HepG2 (cell line): Measurements from ENCODE around the gene ELOVL6. TPM values are rescaled to one million over a fixed set of nuclear protein-coding genes. Genes with fewer than 3 reads are reported as not detected.

ENCODE experiments used
- HOXA9 ChIP-seq: sonication (generic); formaldehyde crosslinking; IDR thresholded peaks from 2 replicates; pipeline ENCODE4 v1.8.1; 2022; ENCODE audit warnings: missing genetic modification reagents, mild to moderate bottlenecking, moderate library complexity, borderline replicate concordance
- HOXD1 ChIP-seq: sonication (generic); formaldehyde crosslinking; IDR thresholded peaks from 2 replicates; pipeline ENCODE4 v1.5.0; 2020; ENCODE audit warnings: missing genetic modification reagents
- LCORL ChIP-seq, 2 experiments: fragments of 450-650 bp in 1 of 2; sonication (generic) in 1 of 2; formaldehyde crosslinking in 1 of 2; IDR thresholded peaks; 2 replicates each; pipeline versions ENCODE4 v1.5.0 to v1.6.1; 2017 to 2020; ENCODE audit warnings: antibody characterized with exemption in 1 of 2, missing genetic modification reagents in 1 of 2
- MTF2 ChIP-seq: sonication (generic); formaldehyde crosslinking; IDR thresholded peaks from 2 replicates; pipeline ENCODE4 v1.5.0; 2020; ENCODE audit warnings: missing genetic modification reagents, borderline replicate concordance
- PHF20 ChIP-seq: sonication (generic); formaldehyde crosslinking; IDR thresholded peaks from 2 replicates; pipeline ENCODE4 v1.5.0; 2020; ENCODE audit warnings: mild to moderate bottlenecking, missing genetic modification reagents
- RERE ChIP-seq: IDR thresholded peaks from 2 replicates; pipeline ENCODE4 v1.6.1; 2016; ENCODE audit warnings: low read depth, missing genetic modification reagents, missing compliant biosample characterization
- SALL2 ChIP-seq: sonication (generic); formaldehyde crosslinking; IDR thresholded peaks from 2 replicates; pipeline ENCODE4 v1.8.1; 2023; ENCODE audit warnings: mild to moderate bottlenecking, missing genetic modification reagents, inconsistent platforms
- SNAPC4 ChIP-seq: sonication (generic); formaldehyde crosslinking; IDR thresholded peaks from 2 replicates; pipeline ENCODE4 v1.4.0; 2020; ENCODE audit warnings: mild to moderate bottlenecking, missing genetic modification reagents
- ZFP41 ChIP-seq: sonication (generic); formaldehyde crosslinking; IDR thresholded peaks from 2 replicates; pipeline ENCODE4 v1.4.0; 2020; ENCODE audit warnings: mild to moderate bottlenecking, missing genetic modification reagents, borderline replicate concordance
- ZNF777 ChIP-seq: sonication (generic); formaldehyde crosslinking; IDR thresholded peaks from 2 replicates; pipeline ENCODE4 v1.4.0; 2020; ENCODE audit warnings: missing genetic modification reagents
- polyA plus RNA-seq, 8 experiments: library from polyadenylated mRNA; depleted of rRNA in 3 of 8; stranded (reverse) in 7 of 8; unstranded in 1 of 8; fragments of >200 nt; fragmentation: Illumina TruSeq in 4 of 8; extraction: Trizol in 4 of 8; gene quantifications; 2 replicates each; pipeline versions ENCODE4 v1.2.1 to v1.2.3, GENCODE V29; 2011 to 2016; ENCODE audit warnings: low read depth in 4 of 8, missing spikeins in 1 of 8, mixed read lengths in 1 of 8; ENCODE audit not compliant: insufficient read depth in 1 of 8
- total RNA-seq, 5 experiments: library from RNA; depleted of rRNA; stranded (reverse); fragments of >200 nt; fragmentation: Illumina TruSeq; extraction: Trizol; gene quantifications; 2 replicates each; pipeline ENCODE4 v1.2.3, GENCODE V29; 2016; ENCODE audit warnings: low read depth in 1 of 5
- TF ChIP-seq, protein P1 (sequence below): sonication (generic); formaldehyde crosslinking; IDR thresholded peaks from 2 replicates; pipeline ENCODE4 v1.5.0; 2020; ENCODE audit warnings: missing genetic modification reagents
- TF ChIP-seq, protein P2 (sequence below): sonication (generic); formaldehyde crosslinking; IDR thresholded peaks from 2 replicates; pipeline ENCODE4 v1.4.0; 2020; ENCODE audit warnings: missing genetic modification reagents; ENCODE audit errors: not compliant biosample characterization

ELOVL6 gene
- total and polyA plus RNA-seq, 2 of the 13 experiments (the other 11 are each of a cell fraction or from before 2014, with no cell fraction given): 14.1 to 23.2 TPM

- no peak for TF ChIP-seq RERE
- TF ChIP-seq, protein P1, sequence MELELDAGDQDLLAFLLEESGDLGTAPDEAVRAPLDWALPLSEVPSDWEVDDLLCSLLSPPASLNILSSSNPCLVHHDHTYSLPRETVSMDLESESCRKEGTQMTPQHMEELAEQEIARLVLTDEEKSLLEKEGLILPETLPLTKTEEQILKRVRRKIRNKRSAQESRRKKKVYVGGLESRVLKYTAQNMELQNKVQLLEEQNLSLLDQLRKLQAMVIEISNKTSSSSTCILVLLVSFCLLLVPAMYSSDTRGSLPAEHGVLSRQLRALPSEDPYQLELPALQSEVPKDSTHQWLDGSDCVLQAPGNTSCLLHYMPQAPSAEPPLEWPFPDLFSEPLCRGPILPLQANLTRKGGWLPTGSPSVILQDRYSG (CRISPR knock-in tag): 0 out of 2 replicates have a peak, but pooled peaks have one; percentile 19
- TF ChIP-seq, protein P2, sequence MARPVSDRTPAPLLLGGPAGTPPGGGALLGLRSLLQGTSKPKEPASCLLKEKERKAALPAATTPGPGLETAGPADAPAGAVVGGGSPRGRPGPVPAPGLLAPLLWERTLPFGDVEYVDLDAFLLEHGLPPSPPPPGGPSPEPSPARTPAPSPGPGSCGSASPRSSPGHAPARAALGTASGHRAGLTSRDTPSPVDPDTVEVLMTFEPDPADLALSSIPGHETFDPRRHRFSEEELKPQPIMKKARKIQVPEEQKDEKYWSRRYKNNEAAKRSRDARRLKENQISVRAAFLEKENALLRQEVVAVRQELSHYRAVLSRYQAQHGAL (CRISPR knock-in tag): no peak
- TF ChIP-seq HOXA9 (CRISPR knock-in tag): no peak; the same call in 1 of the 2 replicates
- no peak for TF ChIP-seq SNAPC4 (CRISPR knock-in tag)
- TF ChIP-seq LCORL (IDR thresholded peaks at IDR 0.05): no peak
- no peak for TF ChIP-seq LCORL (CRISPR knock-in tag; IDR thresholded peaks at IDR 0.05)
- no peak for TF ChIP-seq MTF2 (CRISPR knock-in tag)
- 0 out of 2 replicates have a peak, but pooled peaks have one; percentile 7 for TF ChIP-seq PHF20
- no peak for TF ChIP-seq ZFP41 (CRISPR knock-in tag)
- peak; percentile 63 for TF ChIP-seq SALL2 (CRISPR knock-in tag)
- no peak for TF ChIP-seq ZNF777 (CRISPR knock-in tag)
- TF ChIP-seq HOXD1 (CRISPR knock-in tag): 0 out of 2 replicates have a peak, but pooled peaks have one; percentile 26
Observed at GRCh38 chr4:110196206-110196870, 2.1 kb downstream of the ELOVL6 start (continued).
